NB4 (cell line): ENCODE measurements around the gene PADI2.

ENCODE experiments used
- DNase-seq: peaks from one replicate; pipeline ENCODE4 v3.0.0; 2010; ENCODE audit warnings: low read depth
- H3K4me3 ChIP-seq: one replicate; pipeline ENCODE4 v1.5.1; 2011; ENCODE audit warnings: mild to moderate bottlenecking, low read depth, low read length, moderate library complexity
- MYC ChIP-seq: IDR thresholded peaks from 2 replicates; pipeline ENCODE4 v1.6.1; 2011; ENCODE audit warnings: low read depth, low read length
- POLR2A ChIP-seq: IDR thresholded peaks from 2 replicates; pipeline ENCODE4 v1.6.1; 2011; ENCODE audit warnings: mild to moderate bottlenecking; ENCODE audit not compliant: insufficient read length; ENCODE audit errors: extremely low read depth
- TF ChIP-seq, protein P1 (sequence below): IDR thresholded peaks from one replicate; pipeline ENCODE4 v1.5.1; 2012; ENCODE audit warnings: low read depth, low read length
- TF ChIP-seq, protein P2 (sequence below): IDR thresholded peaks from 2 replicates; pipeline ENCODE4 v1.6.1; 2011; ENCODE audit warnings: low read depth, low read length

The PADI2 gene

DNA sequence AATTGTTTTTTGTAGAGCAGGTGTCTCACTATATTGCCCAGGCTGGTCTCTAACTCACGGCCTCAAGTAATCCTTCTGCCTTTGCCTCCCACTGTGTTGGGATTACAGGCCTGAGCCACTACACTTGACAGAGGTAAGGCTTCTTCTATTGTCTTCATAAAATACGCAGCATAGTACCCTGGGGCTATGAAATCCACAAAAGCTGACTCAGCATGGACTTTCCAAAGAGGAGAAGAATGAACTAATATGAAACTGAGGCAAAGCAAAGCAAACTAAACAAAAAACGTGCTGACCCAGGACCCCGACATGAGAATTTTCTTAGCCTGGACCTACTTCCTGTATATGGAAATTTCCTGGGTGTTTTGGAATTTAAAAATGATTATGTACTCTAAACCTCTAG, 89.0 kb downstream of the PADI2 start:
- no peak overlapping the region for H3K4me3 ChIP-seq
- TF ChIP-seq, protein P1, sequence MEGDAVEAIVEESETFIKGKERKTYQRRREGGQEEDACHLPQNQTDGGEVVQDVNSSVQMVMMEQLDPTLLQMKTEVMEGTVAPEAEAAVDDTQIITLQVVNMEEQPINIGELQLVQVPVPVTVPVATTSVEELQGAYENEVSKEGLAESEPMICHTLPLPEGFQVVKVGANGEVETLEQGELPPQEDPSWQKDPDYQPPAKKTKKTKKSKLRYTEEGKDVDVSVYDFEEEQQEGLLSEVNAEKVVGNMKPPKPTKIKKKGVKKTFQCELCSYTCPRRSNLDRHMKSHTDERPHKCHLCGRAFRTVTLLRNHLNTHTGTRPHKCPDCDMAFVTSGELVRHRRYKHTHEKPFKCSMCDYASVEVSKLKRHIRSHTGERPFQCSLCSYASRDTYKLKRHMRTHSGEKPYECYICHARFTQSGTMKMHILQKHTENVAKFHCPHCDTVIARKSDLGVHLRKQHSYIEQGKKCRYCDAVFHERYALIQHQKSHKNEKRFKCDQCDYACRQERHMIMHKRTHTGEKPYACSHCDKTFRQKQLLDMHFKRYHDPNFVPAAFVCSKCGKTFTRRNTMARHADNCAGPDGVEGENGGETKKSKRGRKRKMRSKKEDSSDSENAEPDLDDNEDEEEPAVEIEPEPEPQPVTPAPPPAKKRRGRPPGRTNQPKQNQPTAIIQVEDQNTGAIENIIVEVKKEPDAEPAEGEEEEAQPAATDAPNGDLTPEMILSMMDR, result no peak
- TF ChIP-seq, protein P2, sequence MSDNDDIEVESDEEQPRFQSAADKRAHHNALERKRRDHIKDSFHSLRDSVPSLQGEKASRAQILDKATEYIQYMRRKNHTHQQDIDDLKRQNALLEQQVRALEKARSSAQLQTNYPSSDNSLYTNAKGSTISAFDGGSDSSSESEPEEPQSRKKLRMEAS, result no peak
- TF ChIP-seq POLR2A (no peak), MYC (no peak)
- no peak for DNase-seq

DNA sequence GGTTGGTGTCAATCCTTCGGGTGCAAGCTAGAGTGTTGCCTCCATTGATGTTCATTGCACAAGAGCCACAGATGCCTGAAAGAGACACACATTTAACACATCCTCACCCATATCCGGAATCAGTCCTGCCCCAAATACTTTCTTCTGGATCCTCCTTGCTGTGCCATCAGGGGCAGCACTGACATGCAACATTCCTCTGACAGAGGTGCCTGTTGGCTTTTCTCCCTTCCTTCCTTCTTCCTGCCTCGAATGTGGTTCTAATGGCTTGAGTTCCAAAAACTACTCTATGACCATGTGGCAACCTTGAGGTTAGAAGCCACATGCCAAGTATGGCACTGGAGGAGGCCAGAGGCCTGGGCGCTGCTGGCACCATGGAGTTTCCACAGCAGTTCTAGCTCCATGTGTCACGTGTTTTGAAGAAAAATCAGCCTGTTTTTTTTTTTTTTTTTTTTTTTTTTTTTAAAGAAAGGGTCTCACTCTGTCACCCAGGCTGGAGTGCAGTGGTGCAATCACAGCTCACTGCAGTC, 90.5 kb downstream of the PADI2 start:
- no peak for TF ChIP-seq POLR2A
- no peak for TF ChIP-seq MYC
- TF ChIP-seq, protein P2, result no peak
- TF ChIP-seq, protein P1, result no peak
- no peak for DNase-seq
- no peak overlapping the region for H3K4me3 ChIP-seq

DNA sequence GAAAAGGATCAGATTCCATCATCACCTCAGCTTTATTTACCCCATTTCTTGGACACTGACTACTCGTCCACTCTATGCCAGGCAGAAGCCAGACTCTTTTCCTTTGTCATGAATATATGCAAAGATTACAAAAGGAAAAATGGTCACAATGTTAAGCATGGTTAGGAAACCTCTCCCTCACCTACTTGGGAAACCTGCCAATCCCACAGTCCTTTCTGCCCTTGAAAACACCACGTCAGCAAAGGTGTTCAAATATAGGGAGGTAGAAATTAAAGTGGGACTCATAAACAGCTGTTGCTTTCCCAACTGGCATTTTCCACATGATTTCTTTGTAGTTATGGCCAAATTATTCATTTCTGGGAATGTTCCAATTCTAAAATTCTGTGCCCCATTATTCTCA, 91.4 kb downstream of the PADI2 start:
- TF ChIP-seq, protein P1, result no peak
- TF ChIP-seq, protein P2, result no peak
- no peak for TF ChIP-seq MYC
- no peak for TF ChIP-seq POLR2A
- DNase-seq, result no peak
- H3K4me3 ChIP-seq, result no peak overlapping the region

DNA sequence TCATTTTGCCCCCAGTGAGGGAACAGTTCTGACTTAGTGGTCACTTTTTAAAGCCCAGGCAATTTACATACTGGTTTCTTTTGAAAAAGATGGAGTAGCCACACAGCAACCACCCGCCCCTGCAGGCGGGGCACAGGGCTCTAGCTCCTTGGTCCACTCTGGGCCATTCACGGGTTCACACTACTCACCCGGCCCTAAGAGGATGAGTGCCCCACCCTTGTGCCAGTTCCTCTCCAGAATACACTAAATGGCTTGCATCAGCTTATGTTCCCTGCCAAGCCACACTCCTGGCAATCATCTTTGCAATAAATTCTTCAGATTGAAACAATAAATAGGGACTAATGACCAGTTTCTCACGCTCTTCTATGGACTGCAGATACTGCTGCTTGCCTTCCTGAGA, 91.8 kb downstream of the PADI2 start:
- TF ChIP-seq POLR2A, result no peak
- TF ChIP-seq MYC, result no peak
- TF ChIP-seq, protein P2, result no peak
- TF ChIP-seq, protein P1, result no peak
- no peak for DNase-seq
- no peak overlapping the region for H3K4me3 ChIP-seq

DNA sequence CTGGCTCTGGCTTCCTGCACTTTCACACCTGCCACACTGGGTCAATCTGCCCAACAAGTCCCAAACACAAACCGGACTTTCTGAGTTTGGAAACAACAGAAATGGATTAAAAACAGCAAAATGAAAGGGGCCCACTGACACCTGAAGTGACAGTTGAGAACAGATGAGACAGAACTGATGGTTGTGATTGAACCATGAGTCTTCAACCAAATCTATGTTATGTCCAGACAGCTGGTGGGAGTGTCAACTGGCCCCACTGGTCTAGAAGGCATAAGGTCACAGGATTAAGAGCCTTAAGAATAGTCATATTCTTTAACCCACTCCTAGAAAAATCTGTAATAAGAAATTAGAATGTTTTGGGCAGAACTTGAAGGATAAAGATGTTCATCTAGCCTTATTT, 94.5 kb downstream of the PADI2 start:
- no peak for TF ChIP-seq MYC
- no peak for TF ChIP-seq POLR2A
- TF ChIP-seq, protein P1, result no peak
- TF ChIP-seq, protein P2, result no peak
- no peak overlapping the region for H3K4me3 ChIP-seq
- no peak for DNase-seq

DNA sequence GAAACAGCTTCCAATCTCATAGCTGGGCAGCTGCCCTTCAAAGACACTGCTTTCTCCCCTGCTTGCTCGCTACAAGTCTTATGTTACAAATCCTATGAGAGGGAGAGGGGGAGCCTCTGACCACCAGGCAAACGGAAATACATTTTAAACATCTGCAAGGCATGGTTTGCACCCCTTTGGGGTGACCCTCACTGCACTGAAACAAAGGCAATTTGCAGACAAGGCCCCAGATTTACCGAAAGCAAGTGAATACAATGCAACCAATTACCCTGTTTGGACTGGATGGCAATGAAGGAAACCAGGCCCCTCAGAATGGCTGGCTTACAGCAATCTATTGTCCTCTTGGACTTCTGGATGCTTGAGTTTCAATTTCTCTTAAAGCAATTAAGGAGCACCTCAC, 95.7 kb downstream of the PADI2 start:
- TF ChIP-seq, protein P1, result no peak
- TF ChIP-seq POLR2A (no peak), MYC (no peak)
- TF ChIP-seq, protein P2, result no peak
- no peak overlapping the region for H3K4me3 ChIP-seq
- no peak for DNase-seq
